Neural cell (in vitro differentiated cells): ENCODE measurements around the gene NUDT3. TPM values are rescaled to one million over a fixed set of nuclear protein-coding genes. Genes with fewer than 3 reads are reported as not detected.

Experiments
- H2AFZ ChIP-seq: fragments of 200-600, 300-800 bp; sonication (generic), shearing (Covaris generic); 2 replicates; pipeline ENCODE4 v1.6.0; 2014; ENCODE audit warnings: low read depth, mild to moderate bottlenecking, antibody characterized with exemption, low read length, moderate library complexity
- H3F3A ChIP-seq: fragments of 200-600 bp; shearing (Covaris generic); 2 replicates; pipeline ENCODE4 v1.6.1; 2016; ENCODE audit warnings: mild to moderate bottlenecking, moderate library complexity, mixed read lengths, antibody characterized with exemption, low read length; ENCODE audit not compliant: insufficient read depth, poor library complexity, severe bottlenecking
- H3K27ac ChIP-seq: fragments of 200-600, 300-800 bp; sonication (generic), shearing (Covaris generic); 2 replicates; pipeline ENCODE4 v1.5.1; 2014; ENCODE audit warnings: mild to moderate bottlenecking, low read length, moderate library complexity
- H3K27me3 ChIP-seq: fragments of 300-800, 200-600 bp; sonication (generic), shearing (Covaris generic); 2 replicates; pipeline ENCODE4 v1.6.0; 2014; ENCODE audit warnings: mild to moderate bottlenecking, low read depth, low read length, moderate library complexity; ENCODE audit not compliant: insufficient read depth
- H3K36me3 ChIP-seq: fragments of 300-800, 200-600 bp; sonication (generic), shearing (Covaris generic); 2 replicates; pipeline ENCODE4 v1.5.1; 2014; ENCODE audit warnings: mild to moderate bottlenecking, antibody characterized with exemption, low read length, moderate library complexity; ENCODE audit not compliant: insufficient read depth
- H3K4me2 ChIP-seq: fragments of 300-800, 200-600 bp; sonication (generic), shearing (Covaris generic); 2 replicates; pipeline ENCODE4 v1.6.0; 2014; ENCODE audit warnings: mild to moderate bottlenecking, low read length
- H3K4me3 ChIP-seq: fragments of 300-800, 200-600 bp; sonication (generic), shearing (Covaris generic); 2 replicates; pipeline ENCODE4 v1.5.1; 2014; ENCODE audit warnings: mild to moderate bottlenecking, low read length, moderate library complexity
- H3K79me2 ChIP-seq: fragments of 200-600 bp; shearing (Covaris generic); replicated peaks from 2 replicates; pipeline ENCODE4 v1.6.0; 2014; ENCODE audit warnings: mild to moderate bottlenecking, low read length, moderate library complexity; ENCODE audit not compliant: insufficient read depth
- H3K9ac ChIP-seq: fragments of 300-800, 200-600 bp; sonication (generic), shearing (Covaris generic); 2 replicates; pipeline ENCODE4 v1.6.1; 2016; ENCODE audit warnings: mild to moderate bottlenecking, low read length, mixed read lengths
- H3K9me2 ChIP-seq: fragments of 200-600 bp; shearing (Covaris generic); 2 replicates; pipeline ENCODE4 v1.6.1; 2016; ENCODE audit warnings: mild to moderate bottlenecking, low read length, mixed read lengths; ENCODE audit not compliant: insufficient read depth
- H3K9me3 ChIP-seq: fragments of 200-600, 300-800 bp; sonication (generic), shearing (Covaris generic); 2 replicates; pipeline ENCODE4 v1.6.1; 2016; ENCODE audit warnings: mild to moderate bottlenecking, mixed run types, low read length, moderate library complexity, mixed read lengths
- H4K20me1 ChIP-seq: fragments of 200-600 bp; shearing (Covaris generic); 2 replicates; pipeline ENCODE4 v1.6.1; 2016; ENCODE audit warnings: mild to moderate bottlenecking, mixed run types; ENCODE audit not compliant: insufficient read depth
- EP300 ChIP-seq: fragments of 450-650 bp; conservative IDR thresholded peaks from 2 replicates; pipeline ENCODE4 v1.6.1; 2014; ENCODE audit warnings: antibody characterized with exemption, mild to moderate bottlenecking, moderate library complexity; ENCODE audit not compliant: poor library complexity, severe bottlenecking
- EZH2 ChIP-seq: fragments of 200-600, 300-800 bp; shearing (Covaris generic), sonication (generic); IDR thresholded peaks from 2 replicates; pipeline ENCODE4 v1.6.1; 2014; ENCODE audit warnings: antibody characterized with exemption, low read length, borderline replicate concordance, mild to moderate bottlenecking; ENCODE audit not compliant: insufficient read depth, poor library complexity, severe bottlenecking
- MXI1 ChIP-seq: fragments of 450-650 bp; conservative IDR thresholded peaks from 2 replicates; pipeline ENCODE4 v1.6.1; 2014; ENCODE audit warnings: antibody characterized with exemption, mild to moderate bottlenecking; ENCODE audit not compliant: poor library complexity, severe bottlenecking
- POLR2AphosphoS5 ChIP-seq: IDR thresholded peaks from 2 replicates; pipeline ENCODE4 v1.6.1; 2012
- RAD21 ChIP-seq: fragments of 450-650 bp; conservative IDR thresholded peaks from 2 replicates; pipeline ENCODE4 v1.6.1; 2014; ENCODE audit warnings: antibody characterized with exemption, mild to moderate bottlenecking, moderate library complexity
- SMC3 ChIP-seq: fragments of 450-650 bp; conservative IDR thresholded peaks from 2 replicates; pipeline ENCODE4 v1.6.1; 2014; ENCODE audit warnings: antibody characterized with exemption, mild to moderate bottlenecking, moderate library complexity; ENCODE audit not compliant: poor library complexity
- TAF1 ChIP-seq: IDR thresholded peaks from 2 replicates; pipeline ENCODE4 v1.6.1; 2012; ENCODE audit warnings: low read depth
- polyA plus RNA-seq: library from polyadenylated mRNA; depleted of rRNA; stranded (reverse); fragments of >200 nt; gene quantifications from 2 replicates; pipeline ENCODE4 v1.2.3, GENCODE V29; 2014
- TF ChIP-seq, protein P1 (sequence below): fragments of 450-650 bp; IDR thresholded peaks from 2 replicates; pipeline ENCODE4 v1.5.1; 2014; ENCODE audit warnings: antibody characterized with exemption, mild to moderate bottlenecking, moderate library complexity; ENCODE audit not compliant: poor library complexity, severe bottlenecking
- TF ChIP-seq, protein P2 (sequence below): IDR thresholded peaks from 2 replicates; pipeline ENCODE4 v1.6.1; 2012; ENCODE audit warnings: borderline replicate concordance

NUDT3 gene
- polyA plus RNA-seq, 1 donor from 2014 or later = 80.2 TPM

DNA sequence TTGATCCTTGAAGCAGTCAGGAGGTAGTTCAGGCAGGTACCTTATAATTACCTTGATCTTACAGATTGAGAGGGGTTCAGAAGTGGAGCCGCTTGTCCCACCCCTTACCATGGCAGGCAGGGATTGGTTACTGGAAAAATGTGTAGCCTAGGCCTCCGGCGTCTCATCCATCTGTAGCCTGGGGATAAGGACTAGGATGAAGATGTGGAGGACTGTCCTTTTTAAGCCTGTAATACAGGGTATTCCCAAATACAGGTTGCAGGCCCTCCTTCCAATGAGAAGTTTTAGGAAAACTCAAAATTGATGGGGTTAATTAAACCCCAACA lies 153.0 kb downstream of the NUDT3 start:
- TF ChIP-seq, protein P1, sequence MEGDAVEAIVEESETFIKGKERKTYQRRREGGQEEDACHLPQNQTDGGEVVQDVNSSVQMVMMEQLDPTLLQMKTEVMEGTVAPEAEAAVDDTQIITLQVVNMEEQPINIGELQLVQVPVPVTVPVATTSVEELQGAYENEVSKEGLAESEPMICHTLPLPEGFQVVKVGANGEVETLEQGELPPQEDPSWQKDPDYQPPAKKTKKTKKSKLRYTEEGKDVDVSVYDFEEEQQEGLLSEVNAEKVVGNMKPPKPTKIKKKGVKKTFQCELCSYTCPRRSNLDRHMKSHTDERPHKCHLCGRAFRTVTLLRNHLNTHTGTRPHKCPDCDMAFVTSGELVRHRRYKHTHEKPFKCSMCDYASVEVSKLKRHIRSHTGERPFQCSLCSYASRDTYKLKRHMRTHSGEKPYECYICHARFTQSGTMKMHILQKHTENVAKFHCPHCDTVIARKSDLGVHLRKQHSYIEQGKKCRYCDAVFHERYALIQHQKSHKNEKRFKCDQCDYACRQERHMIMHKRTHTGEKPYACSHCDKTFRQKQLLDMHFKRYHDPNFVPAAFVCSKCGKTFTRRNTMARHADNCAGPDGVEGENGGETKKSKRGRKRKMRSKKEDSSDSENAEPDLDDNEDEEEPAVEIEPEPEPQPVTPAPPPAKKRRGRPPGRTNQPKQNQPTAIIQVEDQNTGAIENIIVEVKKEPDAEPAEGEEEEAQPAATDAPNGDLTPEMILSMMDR = no peak
- TF ChIP-seq SMC3 (no peak), RAD21 (no peak), POLR2AphosphoS5 (no peak), EZH2 (no peak), EP300 (no peak), TAF1 (no peak), MXI1 (no peak)
- TF ChIP-seq, protein P2, sequence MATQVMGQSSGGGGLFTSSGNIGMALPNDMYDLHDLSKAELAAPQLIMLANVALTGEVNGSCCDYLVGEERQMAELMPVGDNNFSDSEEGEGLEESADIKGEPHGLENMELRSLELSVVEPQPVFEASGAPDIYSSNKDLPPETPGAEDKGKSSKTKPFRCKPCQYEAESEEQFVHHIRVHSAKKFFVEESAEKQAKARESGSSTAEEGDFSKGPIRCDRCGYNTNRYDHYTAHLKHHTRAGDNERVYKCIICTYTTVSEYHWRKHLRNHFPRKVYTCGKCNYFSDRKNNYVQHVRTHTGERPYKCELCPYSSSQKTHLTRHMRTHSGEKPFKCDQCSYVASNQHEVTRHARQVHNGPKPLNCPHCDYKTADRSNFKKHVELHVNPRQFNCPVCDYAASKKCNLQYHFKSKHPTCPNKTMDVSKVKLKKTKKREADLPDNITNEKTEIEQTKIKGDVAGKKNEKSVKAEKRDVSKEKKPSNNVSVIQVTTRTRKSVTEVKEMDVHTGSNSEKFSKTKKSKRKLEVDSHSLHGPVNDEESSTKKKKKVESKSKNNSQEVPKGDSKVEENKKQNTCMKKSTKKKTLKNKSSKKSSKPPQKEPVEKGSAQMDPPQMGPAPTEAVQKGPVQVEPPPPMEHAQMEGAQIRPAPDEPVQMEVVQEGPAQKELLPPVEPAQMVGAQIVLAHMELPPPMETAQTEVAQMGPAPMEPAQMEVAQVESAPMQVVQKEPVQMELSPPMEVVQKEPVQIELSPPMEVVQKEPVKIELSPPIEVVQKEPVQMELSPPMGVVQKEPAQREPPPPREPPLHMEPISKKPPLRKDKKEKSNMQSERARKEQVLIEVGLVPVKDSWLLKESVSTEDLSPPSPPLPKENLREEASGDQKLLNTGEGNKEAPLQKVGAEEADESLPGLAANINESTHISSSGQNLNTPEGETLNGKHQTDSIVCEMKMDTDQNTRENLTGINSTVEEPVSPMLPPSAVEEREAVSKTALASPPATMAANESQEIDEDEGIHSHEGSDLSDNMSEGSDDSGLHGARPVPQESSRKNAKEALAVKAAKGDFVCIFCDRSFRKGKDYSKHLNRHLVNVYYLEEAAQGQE = no peak
- no peak overlapping the region for H3K4me2 ChIP-seq
- H3K27ac ChIP-seq = no peak overlapping the region
- no peaks in the 10 kb centered on the region for H3K9me2 ChIP-seq
- no peaks in the 10 kb centered on the region for H3K36me3 ChIP-seq
- H3K4me3 ChIP-seq = no peak overlapping the region
- H2AFZ ChIP-seq = no peak overlapping the region
- H3K9ac ChIP-seq = no peak overlapping the region
- H3F3A ChIP-seq = no peaks in the 10 kb centered on the region
- H3K79me2 ChIP-seq = peaks cover 24% of the 10 kb centered on the region
- H4K20me1 ChIP-seq = peaks cover 4% of the 10 kb centered on the region
- peaks cover 6% of the 10 kb centered on the region for H3K27me3 ChIP-seq
- H3K9me3 ChIP-seq = no peaks in the 10 kb centered on the region

DNA sequence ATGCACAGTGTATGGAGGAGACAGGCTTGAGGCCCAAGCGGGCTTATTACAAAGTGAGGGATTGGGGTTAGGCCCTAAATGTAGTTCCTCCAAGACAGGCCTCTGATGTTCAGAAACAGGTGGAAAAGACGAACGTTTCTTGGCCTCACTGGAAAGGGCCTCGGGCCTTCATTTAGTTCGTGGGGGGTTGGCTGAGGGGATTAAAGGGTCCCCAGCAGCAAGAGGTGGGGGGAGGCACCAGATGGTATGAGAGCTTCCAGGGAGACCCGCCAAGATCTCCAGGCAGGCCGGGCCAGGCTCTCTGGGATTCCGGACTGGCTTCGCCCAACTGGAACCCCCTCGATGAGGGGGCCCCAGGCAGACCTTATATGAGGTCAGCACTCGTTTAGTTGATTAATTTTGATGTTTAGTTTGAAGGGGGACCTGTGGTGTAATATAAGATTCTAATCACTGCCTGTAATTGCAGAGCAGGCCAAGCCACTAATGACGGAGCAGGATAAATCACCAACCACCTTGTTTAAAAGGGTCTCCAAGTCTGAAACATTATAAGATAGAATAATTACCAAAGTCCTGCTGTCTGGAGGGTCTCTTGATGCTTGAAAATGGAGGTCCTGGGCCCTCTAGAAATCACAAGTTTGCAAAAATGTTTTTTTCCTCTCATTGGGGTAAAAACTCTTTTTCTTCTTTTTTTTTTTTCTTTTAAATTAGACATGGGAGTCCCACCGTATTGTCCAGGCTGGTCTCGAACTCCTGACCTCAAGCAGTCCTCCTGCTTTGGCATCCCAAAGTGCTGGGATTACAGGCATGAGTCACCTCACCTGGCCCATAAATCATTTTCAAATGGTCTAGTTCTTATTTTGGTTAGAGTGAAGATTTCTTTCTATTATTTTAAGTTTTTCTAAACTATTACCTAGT lies 153.6 kb downstream of the NUDT3 start:
- peak overlapping the region; percentile 76 for H3K4me2 ChIP-seq
- H3K27me3 ChIP-seq = peaks cover 6% of the 10 kb centered on the region
- H3F3A ChIP-seq = no peaks in the 10 kb centered on the region
- peak overlapping the region; percentile 89 for H3K4me3 ChIP-seq
- H4K20me1 ChIP-seq = peaks cover 4% of the 10 kb centered on the region
- no peak overlapping the region for H3K27ac ChIP-seq
- H3K79me2 ChIP-seq = peaks cover 24% of the 10 kb centered on the region
- no peaks in the 10 kb centered on the region for H3K9me3 ChIP-seq
- H3K9ac ChIP-seq = peak overlapping the region; percentile 76
- H3K9me2 ChIP-seq = no peaks in the 10 kb centered on the region
- no peak for TF ChIP-seq EP300
- no peak for TF ChIP-seq EZH2
- TF ChIP-seq RAD21 = no peak
- TF ChIP-seq SMC3 = no peak
- TF ChIP-seq MXI1 = no peak
- no peak for TF ChIP-seq TAF1
- no peak for TF ChIP-seq POLR2AphosphoS5
- TF ChIP-seq, protein P2 = no peak
- H2AFZ ChIP-seq = no peak overlapping the region
- H3K36me3 ChIP-seq = no peaks in the 10 kb centered on the region
